Gastroesophageal sphincter (tissue), 3 donors: Measurements from ENCODE around the gene LGALS9C.
"Not testable (repeated sequence)": the region's sequence is repeated elsewhere in the genome, so short reads cannot be mapped to it uniquely, and the experiment has no call there.

Experiments
- CTCF ChIP-seq, 4 experiments: fragments of 200-600 bp in 2 of 4; fragments of 450-650 bp in 2 of 4; sonication (generic) in 1 of 4; IDR thresholded peaks; one replicate each; pipeline ENCODE4 v1.5.1; 2017 to 2019; ENCODE audit warnings: antibody characterized with exemption in 4 of 4, mild to moderate bottlenecking in 2 of 4, moderate library complexity in 2 of 4
- POLR2A ChIP-seq, 2 donors: fragments of 450-650 bp; IDR thresholded peaks; one replicate each; pipeline ENCODE4 v1.6.1; 2017; ENCODE audit warnings: antibody characterized with exemption in 2 of 2, mild to moderate bottlenecking in 2 of 2, moderate library complexity in 1 of 2
- POLR2AphosphoS5 ChIP-seq: sonication (generic); formaldehyde crosslinking; IDR thresholded peaks from one replicate; pipeline ENCODE4 v1.6.1; 2017; ENCODE audit warnings: antibody characterized with exemption

- not testable (repeated sequence) for TF ChIP-seq CTCF (IDR thresholded peaks at IDR 0.05); POLR2A (IDR thresholded peaks at IDR 0.05); POLR2AphosphoS5
Observed at GRCh38 chr17:18442532-18442931, 34.1 kb upstream of the LGALS9C start.
